ENCODE data around the gene ITGB1BP1. TPM values are rescaled to one million over a fixed set of nuclear protein-coding genes. Genes with fewer than 3 reads are reported as not detected.

ITGB1BP1 gene
- total RNA-seq (2022) (87.0 and 93.1 TPM in 2 replicates), Bru-seq, nascent RNA (percentile 72 among the genes with signal in this experiment), BruChase-seq, experiment 1, labeled RNA remaining after a 6-hour chase (percentile 82 among the genes with signal in this experiment), BruChase-seq, experiment 2, labeled RNA remaining after a 2-hour chase (percentile 86 among the genes with signal in this experiment)
- long read RNA-seq, full-length matches to known transcripts = 63 of 117 reads
- long read RNA-seq, partial matches to known transcripts = 7 of 117 reads
- long read RNA-seq, other reads (novel, unspliced or antisense) = 47 of 117 reads

GRCh38 chr2:9423100-9423921, at the start of gene ITGB1BP1, which contains the start of gene CPSF3:
Gene ITGB1BP1 (minus strand): TSS chr2:9423528. CDS start chr2:9418697, 4,831 bp downstream.
Gene CPSF3 (plus strand): TSS chr2:9423654. CDS start chr2:9423774, 120 bp downstream.
- BruUV-seq (replicated peaks) = no TSS peak
- Mint-ChIP-seq H3K9me3 (ENCODE audit: low read depth, unreplicated experiment) (no peaks in the 10 kb centered on the region), H3K27ac (ENCODE audit: unreplicated experiment) (peak within 1 kb of the TSS; percentile 83), H3K36me3 (ENCODE audit: insufficient read depth, unreplicated experiment) (peaks cover 30% of the 10 kb centered on the region), H3K4me3 (ENCODE audit: low read depth, unreplicated experiment) (no peak within 1 kb of the TSS), H3K4me1 (ENCODE audit: low read depth, unreplicated experiment) (peaks cover 23% of the 10 kb centered on the region), H3K27me3 (ENCODE audit: unreplicated experiment) (no peaks in the 10 kb centered on the region)
- intact Hi-C loops (cut with micrococcal nuclease; ENCODE audit: unreplicated experiment) = no loop called here
- CTCF ChIA-PET = interaction anchor here (0.6 kb wide), 1 partner anchor 15 kb away, joined by 4 read pairs; no protein-coding TSS in a partner anchor
- peak; percentile 98 for DNase-seq
- no peak for TF ChIP-seq CTCF (IDR thresholded peaks at IDR 0.05; ENCODE audit: unreplicated experiment)

- no peak for TF ChIP-seq CTCF (IDR thresholded peaks at IDR 0.05; ENCODE audit: unreplicated experiment)
- Mint-ChIP-seq H3K4me1 (ENCODE audit: low read depth, unreplicated experiment) (no peaks in the 10 kb centered on the region), H3K36me3 (ENCODE audit: insufficient read depth, unreplicated experiment) (peaks cover 45% of the 10 kb centered on the region), H3K27me3 (ENCODE audit: unreplicated experiment) (no peaks in the 10 kb centered on the region), H3K4me3 (ENCODE audit: low read depth, unreplicated experiment) (no peak overlapping the region), H3K27ac (ENCODE audit: unreplicated experiment) (no peak overlapping the region), H3K9me3 (ENCODE audit: low read depth, unreplicated experiment) (peaks cover 3% of the 10 kb centered on the region)
- CTCF ChIA-PET = no interaction called here
- no TSS peak for BruUV-seq (replicated peaks)
- intact Hi-C loops (cut with micrococcal nuclease; ENCODE audit: unreplicated experiment) = no loop called here
- no peak for DNase-seq
Observed at GRCh38 chr2:9472511-9472910, 49.2 kb upstream of the ITGB1BP1 start.

- TF ChIP-seq CTCF (IDR thresholded peaks at IDR 0.05; ENCODE audit: unreplicated experiment) = no peak
- intact Hi-C loops (cut with micrococcal nuclease; ENCODE audit: unreplicated experiment) = no loop called here
- Mint-ChIP-seq H3K27ac (ENCODE audit: unreplicated experiment) (no peak overlapping the region), H3K9me3 (ENCODE audit: low read depth, unreplicated experiment) (no peaks in the 10 kb centered on the region), H3K4me3 (ENCODE audit: low read depth, unreplicated experiment) (no peak overlapping the region), H3K36me3 (ENCODE audit: insufficient read depth, unreplicated experiment) (peaks cover 46% of the 10 kb centered on the region), H3K4me1 (ENCODE audit: low read depth, unreplicated experiment) (no peaks in the 10 kb centered on the region), H3K27me3 (ENCODE audit: unreplicated experiment) (no peaks in the 10 kb centered on the region)
- DNase-seq = no peak
- CTCF ChIA-PET = no interaction called here
- no TSS peak for BruUV-seq (replicated peaks)
Observed at GRCh38 chr2:9471206-9471605, 47.9 kb upstream of the ITGB1BP1 start.

GRCh38 chr2:9467687-9468086, 44.4 kb upstream of the ITGB1BP1 start:
- BruUV-seq (replicated peaks) = no TSS peak
- intact Hi-C loops (cut with micrococcal nuclease; ENCODE audit: unreplicated experiment) = no loop called here
- CTCF ChIA-PET = no interaction called here
- Mint-ChIP-seq H3K4me1 (ENCODE audit: low read depth, unreplicated experiment) (no peaks in the 10 kb centered on the region), H3K4me3 (ENCODE audit: low read depth, unreplicated experiment) (no peak overlapping the region), H3K9me3 (ENCODE audit: low read depth, unreplicated experiment) (no peaks in the 10 kb centered on the region), H3K36me3 (ENCODE audit: insufficient read depth, unreplicated experiment) (peaks cover 33% of the 10 kb centered on the region), H3K27ac (ENCODE audit: unreplicated experiment) (no peak overlapping the region), H3K27me3 (ENCODE audit: unreplicated experiment) (no peaks in the 10 kb centered on the region)
- TF ChIP-seq CTCF (IDR thresholded peaks at IDR 0.05; ENCODE audit: unreplicated experiment) = no peak
- no peak for DNase-seq
